ENCODE data around the gene AFF3.

AFF3 gene

DNA sequence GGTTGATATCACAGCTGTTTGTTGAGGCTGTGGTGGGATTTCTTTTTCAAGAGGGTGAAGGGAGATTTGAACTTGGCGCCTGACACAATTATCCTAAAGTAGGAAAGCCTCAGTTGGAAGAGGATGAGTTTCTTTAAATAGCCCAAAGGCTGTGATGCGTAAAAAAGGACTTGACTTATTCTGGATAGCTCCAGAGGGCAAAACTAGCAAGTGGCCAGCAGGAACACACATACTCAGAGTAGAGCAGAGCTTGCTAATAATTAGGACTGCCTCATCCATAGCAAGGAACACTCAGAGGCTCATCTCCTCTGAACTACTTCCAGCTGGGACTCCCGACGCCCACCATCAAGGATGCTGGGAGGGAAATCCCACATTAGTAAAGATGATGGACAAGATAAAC is 74.0 kb downstream of the AFF3 start:
- TF ChIP-seq, protein P1, sequence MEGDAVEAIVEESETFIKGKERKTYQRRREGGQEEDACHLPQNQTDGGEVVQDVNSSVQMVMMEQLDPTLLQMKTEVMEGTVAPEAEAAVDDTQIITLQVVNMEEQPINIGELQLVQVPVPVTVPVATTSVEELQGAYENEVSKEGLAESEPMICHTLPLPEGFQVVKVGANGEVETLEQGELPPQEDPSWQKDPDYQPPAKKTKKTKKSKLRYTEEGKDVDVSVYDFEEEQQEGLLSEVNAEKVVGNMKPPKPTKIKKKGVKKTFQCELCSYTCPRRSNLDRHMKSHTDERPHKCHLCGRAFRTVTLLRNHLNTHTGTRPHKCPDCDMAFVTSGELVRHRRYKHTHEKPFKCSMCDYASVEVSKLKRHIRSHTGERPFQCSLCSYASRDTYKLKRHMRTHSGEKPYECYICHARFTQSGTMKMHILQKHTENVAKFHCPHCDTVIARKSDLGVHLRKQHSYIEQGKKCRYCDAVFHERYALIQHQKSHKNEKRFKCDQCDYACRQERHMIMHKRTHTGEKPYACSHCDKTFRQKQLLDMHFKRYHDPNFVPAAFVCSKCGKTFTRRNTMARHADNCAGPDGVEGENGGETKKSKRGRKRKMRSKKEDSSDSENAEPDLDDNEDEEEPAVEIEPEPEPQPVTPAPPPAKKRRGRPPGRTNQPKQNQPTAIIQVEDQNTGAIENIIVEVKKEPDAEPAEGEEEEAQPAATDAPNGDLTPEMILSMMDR (conservative IDR thresholded peaks at IDR 0.05), result no peak

DNA sequence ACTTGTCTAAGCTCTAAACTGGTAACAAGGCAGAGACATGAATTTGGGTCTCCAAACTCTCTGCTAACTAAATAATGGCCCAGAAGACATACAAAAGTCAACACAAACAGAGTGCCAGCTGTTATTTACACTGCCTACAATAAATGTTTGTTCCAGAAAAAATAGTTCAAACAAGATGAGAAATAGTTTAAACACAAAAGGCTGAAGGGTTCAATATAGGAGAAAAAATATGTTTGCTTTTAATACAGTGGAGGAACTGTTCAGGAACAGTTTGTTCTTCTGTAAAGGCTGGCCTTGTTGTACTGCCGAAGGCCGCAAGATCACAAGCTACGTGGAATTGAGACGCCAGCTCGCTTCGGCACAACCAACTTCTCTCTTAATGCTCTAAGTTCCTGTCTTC is 74.6 kb downstream of the AFF3 start:
- TF ChIP-seq, protein P1 (conservative IDR thresholded peaks at IDR 0.05), result no peak

More for the DNA sequence above, 74.0 kb downstream of the AFF3 start:
- peak overlapping the region; percentile 68 for H3K27ac ChIP-seq

DNA sequence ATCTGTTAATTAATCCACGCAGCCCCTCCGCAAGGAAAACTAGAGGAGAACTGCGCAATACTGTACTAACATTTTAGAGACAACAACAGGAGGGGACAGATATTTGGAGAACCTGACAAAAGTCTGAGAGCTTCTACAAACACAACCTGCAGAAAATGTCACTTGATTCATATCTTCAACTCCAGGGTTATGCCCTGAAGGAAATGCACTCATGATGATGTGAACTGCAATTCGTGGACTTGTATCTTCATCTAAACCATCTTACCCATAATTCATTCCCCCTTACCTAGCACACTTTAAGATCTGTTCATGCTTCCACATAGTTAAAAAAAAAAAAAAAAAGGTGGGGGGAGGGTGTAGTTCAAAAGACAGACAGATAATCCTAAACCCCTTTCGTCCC is 75.5 kb downstream of the AFF3 start:
- TF ChIP-seq, protein P1 (conservative IDR thresholded peaks at IDR 0.05), result no peak
- H3K27ac ChIP-seq, result peak overlapping the region; percentile 68

More for the DNA sequence above, 74.6 kb downstream of the AFF3 start:
- H3K27ac ChIP-seq, result peak overlapping the region; percentile 68

DNA sequence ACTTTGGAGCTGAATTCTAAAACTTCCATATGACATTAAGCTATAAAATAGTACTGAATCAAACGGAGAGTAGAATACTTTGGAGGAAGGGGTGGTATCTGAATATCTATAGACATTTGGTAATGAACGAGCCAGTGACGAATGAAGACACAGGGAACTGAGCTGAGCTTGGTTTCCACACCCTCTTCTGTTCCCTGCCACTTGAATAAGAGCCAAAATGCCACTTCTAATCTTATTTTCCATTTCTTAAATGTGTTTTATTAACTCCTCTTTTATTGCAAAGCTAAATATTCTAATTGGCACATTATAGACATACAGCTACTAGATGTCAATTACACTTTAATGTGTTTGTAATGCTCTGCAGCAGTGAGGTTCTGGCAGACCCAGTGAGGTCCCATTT is 76.1 kb downstream of the AFF3 start:
- TF ChIP-seq, protein P1 (conservative IDR thresholded peaks at IDR 0.05), result no peak
- peak overlapping the region; percentile 68; the same call in 1 of the 2 replicates for H3K27ac ChIP-seq

DNA sequence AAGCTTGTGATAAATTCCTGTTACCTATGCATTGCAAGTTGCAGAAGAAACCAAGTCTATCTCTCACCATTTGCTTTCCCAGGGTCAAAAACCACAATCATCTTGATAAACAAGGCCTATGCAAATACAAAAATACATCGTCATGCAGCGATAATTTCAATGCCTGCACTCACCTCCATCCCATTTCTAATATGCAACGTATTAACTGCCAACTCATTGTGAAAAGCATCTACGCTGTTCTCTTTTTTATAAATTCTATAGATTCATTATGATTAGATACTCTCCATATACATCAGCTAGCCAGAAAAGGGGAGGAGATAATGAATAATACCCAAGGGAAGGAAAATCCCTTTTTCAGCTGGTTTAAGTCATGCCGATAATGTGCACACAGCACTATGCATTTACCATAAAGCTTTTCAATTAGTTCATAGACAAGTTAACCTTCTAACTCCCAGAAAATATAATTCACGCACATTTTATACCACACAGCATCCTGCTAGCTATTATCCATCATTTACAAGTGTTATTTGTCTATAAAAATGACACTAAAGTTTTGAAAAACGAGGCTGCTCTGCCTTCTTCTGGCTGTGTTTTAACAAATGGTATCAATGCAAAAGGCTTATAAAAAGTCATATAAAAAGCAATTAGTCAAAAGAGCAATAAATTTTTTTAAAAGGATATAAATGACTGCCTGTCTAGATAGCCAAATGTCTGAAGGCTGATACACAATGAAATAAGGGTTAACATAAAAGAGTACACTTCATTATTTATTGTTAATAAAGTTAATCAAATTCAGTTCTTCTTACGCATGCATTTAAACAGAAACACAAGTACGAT is 77.6 kb downstream of the AFF3 start:
- H3K27ac ChIP-seq, result no peak overlapping the region
- TF ChIP-seq, protein P1 (conservative IDR thresholded peaks at IDR 0.05), result no peak

DNA sequence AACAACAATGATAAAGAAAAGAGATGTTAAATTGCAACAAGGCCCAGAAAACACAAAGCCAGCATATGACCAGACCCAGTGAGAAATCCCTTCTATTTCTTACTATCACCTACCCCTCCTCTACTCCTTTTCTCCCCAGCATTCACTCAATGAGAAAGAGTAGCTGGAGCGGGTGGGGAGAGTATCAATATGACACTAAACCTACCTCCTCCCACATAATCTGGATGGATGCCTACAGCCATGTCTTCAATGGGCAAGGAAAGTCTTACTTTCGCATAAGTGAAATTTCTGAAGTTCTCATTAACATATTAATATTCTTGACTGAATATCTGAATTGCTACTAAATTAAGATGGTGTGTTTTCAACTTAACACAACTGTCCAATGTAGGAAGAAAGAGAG is 78.2 kb downstream of the AFF3 start:
- H3K27ac ChIP-seq, result no peak overlapping the region

DNA sequence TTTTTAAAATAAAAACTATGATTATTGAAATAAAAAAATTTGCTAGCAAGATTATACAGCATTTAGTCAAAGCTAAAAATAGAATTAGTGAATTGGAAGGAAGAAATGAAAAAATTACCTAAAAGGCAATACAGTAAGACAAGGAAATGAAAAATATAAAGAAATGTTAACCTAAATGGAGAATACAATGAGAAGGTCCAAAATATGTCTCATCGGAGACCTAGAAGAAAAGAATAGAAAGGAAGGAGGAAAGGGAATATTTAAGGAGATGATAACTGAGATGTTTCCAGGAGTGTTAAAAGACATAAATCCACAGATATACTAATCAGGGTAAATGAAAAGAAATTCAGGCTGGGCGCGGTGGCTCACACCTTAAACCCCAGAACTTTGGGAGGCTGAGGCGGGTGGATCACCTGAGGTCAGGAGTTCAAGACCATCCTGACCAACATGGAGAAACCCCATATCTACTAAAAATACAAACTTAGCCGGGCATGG is 78.9 kb downstream of the AFF3 start:
- TF ChIP-seq, protein P1 (conservative IDR thresholded peaks at IDR 0.05), result no peak
- H3K27ac ChIP-seq, result no peak overlapping the region

More for the DNA sequence above, 78.2 kb downstream of the AFF3 start:
- TF ChIP-seq, protein P1 (conservative IDR thresholded peaks at IDR 0.05), result no peak

All from VCaP (cell line).